SU-DHL-6 (cell line): ENCODE data around the gene WDR7.

Source experiments
- H2AFZ ChIP-seq: fragments of 200-600 bp; sonication (generic); 2 replicates; pipeline ENCODE4 v1.6.1; 2014; ENCODE audit warnings: low read depth, mild to moderate bottlenecking, moderate library complexity, mixed read lengths, antibody characterized with exemption, low read length; ENCODE audit not compliant: severe bottlenecking
- H3F3A ChIP-seq: fragments of 200-600 bp; shearing (Covaris generic); 2 replicates; pipeline ENCODE4 v1.6.0; 2016; ENCODE audit warnings: antibody characterized with exemption, mild to moderate bottlenecking; ENCODE audit not compliant: insufficient read depth
- H3K27ac ChIP-seq: fragments of 200-600 bp; sonication (generic); 2 replicates; pipeline ENCODE4 v1.5.1; 2016; ENCODE audit warnings: low read depth, mild to moderate bottlenecking, low read length, moderate library complexity, mixed read lengths
- H3K27me3 ChIP-seq: fragments of 200-600 bp; sonication (generic), shearing (Covaris generic); 2 replicates; pipeline ENCODE4 v1.6.0; 2014; ENCODE audit warnings: mild to moderate bottlenecking, low read length
- H3K36me3 ChIP-seq: fragments of 200-600 bp; sonication (generic); 2 replicates; pipeline ENCODE4 v1.6.1; 2014; ENCODE audit warnings: mild to moderate bottlenecking, low read length, mixed read lengths
- H3K4me2 ChIP-seq: fragments of 300-600, 200-600 bp; shearing (Covaris generic), sonication (generic); 2 replicates; pipeline ENCODE4 v1.6.0; 2014; ENCODE audit warnings: low read length, low read depth, mild to moderate bottlenecking; ENCODE audit not compliant: poor library complexity, severe bottlenecking
- H3K4me3 ChIP-seq: fragments of 200-600 bp; sonication (generic); 2 replicates; pipeline ENCODE4 v1.5.1; 2014; ENCODE audit warnings: antibody characterized with exemption, low read length, mild to moderate bottlenecking, mixed read lengths; ENCODE audit not compliant: insufficient read depth, poor library complexity, severe bottlenecking
- H3K79me2 ChIP-seq: fragments of 200-600 bp; sonication (generic); 2 replicates; pipeline ENCODE4 v1.6.1; 2014; ENCODE audit warnings: mild to moderate bottlenecking, low read length, moderate library complexity; ENCODE audit not compliant: insufficient read depth
- H3K9ac ChIP-seq: fragments of 200-600 bp; sonication (generic); 2 replicates; pipeline ENCODE4 v1.7.0; 2014; ENCODE audit warnings: mild to moderate bottlenecking, low read length
- H3K9me2 ChIP-seq: fragments of 200-600 bp; sonication (generic); replicated peaks from 2 replicates; pipeline ENCODE4 v1.6.1; 2014; ENCODE audit warnings: low read length; ENCODE audit not compliant: insufficient read depth
- H3K9me3 ChIP-seq: fragments of 200-600 bp; sonication (generic); 2 replicates; pipeline ENCODE4 v1.6.1; 2014; ENCODE audit warnings: low read length, mixed read lengths; ENCODE audit not compliant: insufficient read depth
- H4K20me1 ChIP-seq: fragments of 200-600 bp; sonication (generic); 2 replicates; pipeline ENCODE4 v1.6.1; 2014; ENCODE audit warnings: low read depth, mild to moderate bottlenecking, antibody characterized with exemption, low read length, moderate library complexity, mixed read lengths
- CTCF ChIP-seq: fragments of 200-600 bp; sonication (generic); IDR thresholded peaks from one replicate; pipeline ENCODE4 v1.5.1; 2017; ENCODE audit warnings: antibody characterized with exemption, mild to moderate bottlenecking, low read length, moderate library complexity; ENCODE audit not compliant: insufficient read depth, poor library complexity, severe bottlenecking
- EZH2phosphoT487 ChIP-seq: fragments of 200-600 bp; sonication (generic), shearing (Covaris generic); conservative IDR thresholded peaks from 2 replicates; pipeline ENCODE4 v1.6.1; 2018; ENCODE audit warnings: mild to moderate bottlenecking, antibody characterized with exemption, low read length, moderate library complexity, mixed read lengths

Gene WDR7

GRCh38 chr18:57080479-57080878 is 429.3 kb downstream of the WDR7 start:
- no peaks in the 10 kb centered on the region for H4K20me1 ChIP-seq
- H2AFZ ChIP-seq = no peak overlapping the region
- H3K27ac ChIP-seq = no peak overlapping the region
- H3K4me3 ChIP-seq = no peak overlapping the region
- no peaks in the 10 kb centered on the region; the same call in 1 of the 2 replicates for H3K27me3 ChIP-seq
- no peaks in the 10 kb centered on the region for H3F3A ChIP-seq
- no peak overlapping the region for H3K4me2 ChIP-seq
- H3K79me2 ChIP-seq = no peaks in the 10 kb centered on the region
- no peaks in the 10 kb centered on the region for H3K9me2 ChIP-seq
- no peak for TF ChIP-seq EZH2phosphoT487
- no peak for TF ChIP-seq CTCF
- H3K9me3 ChIP-seq = no peaks in the 10 kb centered on the region
- H3K9ac ChIP-seq = no peak overlapping the region
- H3K36me3 ChIP-seq = no peaks in the 10 kb centered on the region

DNA sequence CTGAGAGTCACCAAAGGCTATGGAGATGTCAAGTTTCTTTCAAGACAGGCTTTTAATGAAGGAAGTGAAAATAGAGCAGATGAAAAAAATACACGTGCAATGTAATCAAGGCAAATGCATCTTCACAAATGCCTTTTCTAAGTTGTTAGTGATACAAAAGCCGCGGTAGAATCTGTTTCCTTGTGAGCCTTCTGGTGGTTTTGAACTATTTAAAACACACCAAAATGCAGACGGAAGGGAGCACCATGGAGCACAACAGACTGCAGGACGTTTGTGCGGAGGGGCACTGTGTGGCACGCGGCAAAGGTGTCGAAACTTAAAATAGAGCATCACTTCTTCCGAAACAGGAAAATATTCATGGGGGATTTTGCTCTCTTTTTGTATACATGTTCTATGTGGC is 430.7 kb downstream of the WDR7 start:
- no peaks in the 10 kb centered on the region for H3K9me3 ChIP-seq
- no peaks in the 10 kb centered on the region for H3F3A ChIP-seq
- H3K27me3 ChIP-seq = no peaks in the 10 kb centered on the region; the same call in 1 of the 2 replicates
- no peaks in the 10 kb centered on the region for H3K79me2 ChIP-seq
- no peak overlapping the region for H3K27ac ChIP-seq
- H2AFZ ChIP-seq = no peak overlapping the region
- TF ChIP-seq EZH2phosphoT487 (no peak), CTCF (no peak)
- H3K36me3 ChIP-seq = no peaks in the 10 kb centered on the region
- H3K4me2 ChIP-seq = no peak overlapping the region
- H3K4me3 ChIP-seq = no peak overlapping the region
- H3K9me2 ChIP-seq = no peaks in the 10 kb centered on the region
- H3K9ac ChIP-seq = no peak overlapping the region
- H4K20me1 ChIP-seq = no peaks in the 10 kb centered on the region

GRCh38 chr18:57083485-57083884 is 432.3 kb downstream of the WDR7 start:
- no peaks in the 10 kb centered on the region for H3K9me3 ChIP-seq
- TF ChIP-seq CTCF (no peak), EZH2phosphoT487 (no peak)
- no peaks in the 10 kb centered on the region for H3K79me2 ChIP-seq
- no peaks in the 10 kb centered on the region for H3F3A ChIP-seq
- H3K9me2 ChIP-seq = no peaks in the 10 kb centered on the region
- no peaks in the 10 kb centered on the region; the same call in 1 of the 2 replicates for H3K27me3 ChIP-seq
- H3K4me2 ChIP-seq = no peak overlapping the region
- H4K20me1 ChIP-seq = no peaks in the 10 kb centered on the region
- no peak overlapping the region for H3K4me3 ChIP-seq
- no peak overlapping the region for H2AFZ ChIP-seq
- H3K27ac ChIP-seq = no peak overlapping the region
- no peaks in the 10 kb centered on the region for H3K36me3 ChIP-seq
- no peak overlapping the region for H3K9ac ChIP-seq
